Stomach (tissue), 9 donors: ENCODE measurements around the gene CLIC6. TPM values are rescaled to one million over a fixed set of nuclear protein-coding genes. Genes with fewer than 3 reads are reported as not detected.

ENCODE experiments used
- DNase-seq, 2 donors: peaks; one replicate each; pipeline versions ENCODE4 v3.0.0 to v3.0.0-alpha.2; 2013 to 2019
- H3K27ac ChIP-seq, 5 donors: fragments of 200-600 bp in 4 of 5; sonication (generic) in 4 of 5; one replicate each; pipeline ENCODE4 v1.5.1; 2013 to 2019; ENCODE audit warnings: mild to moderate bottlenecking in 1 of 5, moderate library complexity in 1 of 5
- H3K27me3 ChIP-seq, 3 donors: fragments of 200-600 bp; sonication (generic); one replicate each; pipeline ENCODE4 v1.5.1; 2017 to 2019; ENCODE audit warnings: mixed run types in 1 of 3
- H3K36me3 ChIP-seq, 4 donors: fragments of 200-600 bp; sonication (generic); 1 replicate in 3 of 4; 2 replicates in 1 of 4; pipeline ENCODE4 v1.5.1; 2016 to 2019
- H3K4me1 ChIP-seq, 4 donors: fragments of 200-600 bp; sonication (generic); one replicate each; pipeline ENCODE4 v1.5.1; 2016 to 2019
- H3K4me3 ChIP-seq, 4 donors: fragments of 200-600 bp; sonication (generic) in 3 of 4; one replicate each; pipeline ENCODE4 v1.5.1; 2016 to 2019; ENCODE audit warnings: mild to moderate bottlenecking in 1 of 4
- H3K9me3 ChIP-seq, 4 donors: fragments of 200-600 bp; sonication (generic); one replicate each; pipeline ENCODE4 v1.5.1; 2016 to 2019
- CTCF ChIP-seq, 7 experiments: fragments of 450-650 bp in 4 of 7; fragments of 200-600 bp in 3 of 7; sonication (generic) in 3 of 7; IDR thresholded peaks; one replicate each; pipeline ENCODE4 v1.5.1; 2016 to 2019; ENCODE audit warnings: antibody characterized with exemption in 7 of 7, control low read depth in 2 of 7, mild to moderate bottlenecking in 1 of 7
- EP300 ChIP-seq: sonication (generic); formaldehyde crosslinking; IDR thresholded peaks from one replicate; pipeline ENCODE4 v1.6.1; 2017; ENCODE audit warnings: antibody characterized with exemption
- POLR2A ChIP-seq, 4 donors: fragments of 450-650 bp; IDR thresholded peaks; one replicate each; pipeline ENCODE4 v1.6.1; 2016; ENCODE audit warnings: antibody characterized with exemption in 4 of 4, control low read depth in 2 of 4, mild to moderate bottlenecking in 1 of 4, moderate library complexity in 1 of 4
- POLR2AphosphoS5 ChIP-seq, 3 donors: sonication (generic); formaldehyde crosslinking; IDR thresholded peaks; one replicate each; pipeline ENCODE4 v1.6.1; 2016; ENCODE audit warnings: antibody characterized with exemption in 3 of 3
- WGBS, 5 donors: extraction: QIAGEN DNeasy Blood & Tissue Kit in 3 of 5; methylation state at CpG; one replicate each; pipeline versions ENCODE4 v1.1.5 to v1.1.7; 2013 to 2018; 5-methylcytosine and 5-hydroxymethylcytosine counted together
- intact Hi-C: fragments of 100-400 bp; cut with DNase I; formaldehyde crosslinking; loops from one replicate; pipeline ENCODE4 v1.15.1; 2023; ENCODE audit warnings: low total_unique reads
- polyA plus RNA-seq, 3 donors: library from polyadenylated mRNA; stranded (reverse); fragments of 200-250 nt; gene quantifications; one replicate each; pipeline ENCODE4 v1.2.3, GENCODE V29; 2013
- total RNA-seq, 5 donors: library from RNA; depleted of rRNA; stranded (reverse); fragments of >200 nt; gene quantifications; one replicate each; pipeline versions ENCODE4 v1.1.0 to v1.2.3, GENCODE V29; 2014 to 2016
- donor health status: healthy with polysubstance abuse.
- donor health status: Bipolar disorder and iron deficiency.
- donor health status: healthy.

CLIC6 gene
- total and polyA plus RNA-seq, 8 donors = 3.8 to 103 (median 64.8) TPM

GRCh38 chr21:34639882-34640788 lies 28.7 kb upstream of the CLIC6 start:
- WGBS, 5 donors = 32 to 43% (median 38%) methylated on average over 9 of the region's 9 CpGs
- Histone ChIP-seq H3K27me3 (no peaks in the 10 kb centered on the region), H3K36me3 (no peaks in the 10 kb centered on the region), H3K4me3 (no peak overlapping the region), H3K27ac (no peak overlapping the region), H3K9me3 (no peaks in the 10 kb centered on the region), H3K4me1 (peaks cover 0 to 4% (median 2%) of the 10 kb centered on the region in 4 donors)
- intact Hi-C loops = no loop called here
- DNase-seq = no peak
- TF ChIP-seq POLR2AphosphoS5 (IDR thresholded peaks at IDR 0.05) (no peak), EP300 (no peak)

GRCh38 chr21:34640858-34641257 lies 27.9 kb upstream of the CLIC6 start:
- Histone ChIP-seq H3K27me3 (no peaks in the 10 kb centered on the region), H3K27ac (no peak overlapping the region), H3K4me1 (peaks cover 0 to 4% (median 2%) of the 10 kb centered on the region in 4 donors), H3K4me3 (no peak overlapping the region), H3K36me3 (no peaks in the 10 kb centered on the region), H3K9me3 (no peaks in the 10 kb centered on the region)
- TF ChIP-seq POLR2A (IDR thresholded peaks at IDR 0.05) = no peak
- no peak for TF ChIP-seq CTCF (IDR thresholded peaks at IDR 0.05)
- no peak for TF ChIP-seq EP300
- TF ChIP-seq POLR2AphosphoS5 (IDR thresholded peaks at IDR 0.05) = no peak
- 77 to 88% (median 81%) methylated on average over 4 of the region's 4 CpGs for WGBS, 5 donors
- intact Hi-C loops = no loop called here
- no peak for DNase-seq

GRCh38 chr21:34642211-34643075 lies 26.4 kb upstream of the CLIC6 start:
- TF ChIP-seq EP300 (no peak), POLR2AphosphoS5 (IDR thresholded peaks at IDR 0.05) (no peak), POLR2A (IDR thresholded peaks at IDR 0.05) (no peak), CTCF (IDR thresholded peaks at IDR 0.05) (no peak)
- Histone ChIP-seq H3K27ac (no peak overlapping the region), H3K9me3 (no peaks in the 10 kb centered on the region), H3K4me3 (no peak overlapping the region), H3K27me3 (peaks cover 0 to 4% (median 0%) of the 10 kb centered on the region in 3 donors), H3K4me1 (peaks cover 0 to 4% (median 2%) of the 10 kb centered on the region in 4 donors), H3K36me3 (no peaks in the 10 kb centered on the region)
- DNase-seq = no peak
- intact Hi-C loops = no loop called here
- 72 to 87% (median 87%) methylated on average over 7 of the region's 7 CpGs for WGBS, 5 donors

GRCh38 chr21:34644825-34645224 lies 24.0 kb upstream of the CLIC6 start:
- H3K27ac ChIP-seq = peak overlapping the region in 3 of 5 donors; percentile 24 to 41 (median 27)
- peak; percentile 27 to 74 for DNase-seq
- H3K9me3 ChIP-seq = no peaks in the 10 kb centered on the region
- WGBS, 5 donors = 43 to 71% (median 48%) methylated on average over 4 of the region's 4 CpGs
- intact Hi-C loops = no loop called here
- no peak for TF ChIP-seq CTCF (IDR thresholded peaks at IDR 0.05)
- TF ChIP-seq POLR2AphosphoS5 (IDR thresholded peaks at IDR 0.05) = peak in 1 of 3 donors; percentile 26
- peaks cover 0 to 19% (median 0%) of the 10 kb centered on the region in 3 donors for H3K27me3 ChIP-seq
- H3K36me3 ChIP-seq = no peaks in the 10 kb centered on the region
- H3K4me3 ChIP-seq = no peak overlapping the region
- H3K4me1 ChIP-seq = peaks cover 0 to 13% (median 10%) of the 10 kb centered on the region in 4 donors
